HG02970 (cell line): Measurements from ENCODE around the gene ARAF.
"Not testable (repeated sequence)": the region's sequence is repeated elsewhere in the genome, so short reads cannot be mapped to it uniquely, and the experiment has no call there.

Experiments
- ATAC-seq: cut with Tn5 transposase; IDR thresholded peaks from one replicate; pipeline ENCODE4 v1.9.1; 2021; ENCODE audit warnings: mild to moderate bottlenecking, moderate library complexity, moderate number of reproducible peaks; ENCODE audit not compliant: unreplicated experiment, low FRiP score

The ARAF gene

GRCh38 chrX:47584714-47585113 is 23.7 kb downstream of the ARAF start:
- no peak for ATAC-seq

- no peak for ATAC-seq
Observed at GRCh38 chrX:47585273-47585672, 24.3 kb downstream of the ARAF start.

GRCh38 chrX:47586043-47586787 is 25.2 kb downstream of the ARAF start:
- no peak for ATAC-seq

- ATAC-seq, result no peak
Observed at GRCh38 chrX:47587091-47587891, 26.3 kb downstream of the ARAF start.

GRCh38 chrX:47587906-47588735 is 27.1 kb downstream of the ARAF start:
- no peak for ATAC-seq

GRCh38 chrX:47590984-47591383 is 30.0 kb downstream of the ARAF start:
- ATAC-seq, result no peak

- ATAC-seq, result no peak
Observed at GRCh38 chrX:47593522-47593921, 32.5 kb downstream of the ARAF start.

- ATAC-seq, result no peak
Observed at GRCh38 chrX:47595716-47596251, 34.8 kb downstream of the ARAF start.

- ATAC-seq, result no peak
Observed at GRCh38 chrX:47596256-47596655, 35.3 kb downstream of the ARAF start.

- ATAC-seq, result no peak
Observed at GRCh38 chrX:47597222-47597621, 36.2 kb downstream of the ARAF start.

GRCh38 chrX:47603125-47603524 is 42.1 kb downstream of the ARAF start:
- not testable (repeated sequence) for ATAC-seq

- ATAC-seq, result no peak
Observed at GRCh38 chrX:47605024-47605423, 44.0 kb downstream of the ARAF start.

GRCh38 chrX:47607091-47607490 is 46.1 kb downstream of the ARAF start:
- ATAC-seq, result no peak

GRCh38 chrX:47608130-47608810 is 47.3 kb downstream of the ARAF start:
- no peak for ATAC-seq

- ATAC-seq, result no peak
Observed at GRCh38 chrX:47610511-47610910, 49.5 kb downstream of the ARAF start.

GRCh38 chrX:47611489-47611888 is 50.5 kb downstream of the ARAF start:
- ATAC-seq, result no peak

GRCh38 chrX:47611926-47612325 is 50.9 kb downstream of the ARAF start:
- no peak for ATAC-seq

GRCh38 chrX:47612418-47612817 is 51.4 kb downstream of the ARAF start:
- no peak for ATAC-seq

GRCh38 chrX:47613082-47613481 is 52.1 kb downstream of the ARAF start:
- no peak for ATAC-seq

- no peak for ATAC-seq
Observed at GRCh38 chrX:47614618-47615017, 53.6 kb downstream of the ARAF start.
